B cell (primary cell): ENCODE data around the gene GPR160. TPM values are rescaled to one million over a fixed set of nuclear protein-coding genes. Genes with fewer than 3 reads are reported as not detected.

Experiments used
- ATAC-seq: fragments of 200-7000 bp; cut with Tn5 transposase; one replicate; pipeline ENCODE4 v1.10.0; 2021; ENCODE audit warnings: low read depth, mild to moderate bottlenecking, moderate number of reproducible peaks, moderate library complexity
- CTCF ChIA-PET: fragments of 350-600 bp; sonication (Branson Sonifier 250); formaldehyde crosslinking; loops from one replicate; lab custom pipeline; 2021; ENCODE audit warnings: antibody characterized with exemption, inconsistent platforms; lab: Charles Lee
- POLR2A ChIA-PET: fragments of 350-600 bp; sonication (Branson Sonifier 250); formaldehyde crosslinking; loops from one replicate; lab custom pipeline; 2021; ENCODE audit warnings: antibody characterized with exemption; lab: Charles Lee
- DNase-seq: peaks from one replicate; pipeline ENCODE4 v3.0.0; 2013
- H2AFZ ChIP-seq: 2 replicates; pipeline ENCODE4 v1.6.1; 2012; ENCODE audit warnings: mild to moderate bottlenecking, low read depth, low read length; ENCODE audit not compliant: insufficient read depth, poor library complexity, severe bottlenecking
- H3K27ac ChIP-seq, 2 donors: 1 replicate in 1 of 2; 2 replicates in 1 of 2; pipeline ENCODE4 v1.5.1; 2012 to 2013; ENCODE audit warnings: low read length in 2 of 2, mild to moderate bottlenecking in 2 of 2, moderate library complexity in 1 of 2
- H3K27me3 ChIP-seq, 4 experiments: fragments of 200-600 bp in 1 of 4; sonication (generic) in 1 of 4; replicated peaks in 1 of 4; 1 replicate in 2 of 4; 2 replicates in 2 of 4; pipeline versions ENCODE4 v1.6.1 to v1.7.0; 2013 to 2016; ENCODE audit warnings: low read length in 3 of 4, mild to moderate bottlenecking in 2 of 4, mixed read lengths in 1 of 4, moderate library complexity in 1 of 4; ENCODE audit not compliant: insufficient read depth in 4 of 4, control insufficient read depth in 3 of 4; ENCODE audit errors: control extremely low read depth in 1 of 4
- H3K36me3 ChIP-seq, 2 experiments: replicated peaks in 1 of 2; 1 replicate in 1 of 2; 2 replicates in 1 of 2; pipeline versions ENCODE4 v1.6.1 to v1.7.1; 2013; ENCODE audit warnings: low read length in 1 of 2; ENCODE audit not compliant: insufficient read depth in 2 of 2, control insufficient read depth in 1 of 2; ENCODE audit errors: control extremely low read depth in 1 of 2, extremely low read depth in 1 of 2
- H3K4me1 ChIP-seq, 2 donors: fragments of 200-600 bp in 1 of 2; sonication (generic) in 1 of 2; 1 replicate in 1 of 2; 2 replicates in 1 of 2; pipeline versions ENCODE4 v1.5.1 to v1.6.1; 2013 to 2017; ENCODE audit warnings: low read length in 2 of 2; ENCODE audit not compliant: control insufficient read depth in 2 of 2, insufficient read depth in 2 of 2
- H3K4me2 ChIP-seq: replicated peaks from 2 replicates; pipeline ENCODE3; 2012; ENCODE audit warnings: mild to moderate bottlenecking, low read depth, low read length; ENCODE audit not compliant: poor library complexity, severe bottlenecking
- H3K4me3 ChIP-seq, 5 experiments: fragments of 200-600 bp in 1 of 5; sonication (generic) in 1 of 5; 1 replicate in 3 of 5; 2 replicates in 2 of 5; pipeline versions ENCODE4 v1.5.1 to v1.7.0; 2011 to 2016; ENCODE audit warnings: low read length in 4 of 5, mild to moderate bottlenecking in 4 of 5, low read depth in 2 of 5, control low read depth in 1 of 5, moderate library complexity in 1 of 5; ENCODE audit not compliant: insufficient read depth in 1 of 5; ENCODE audit errors: control extremely low read depth in 1 of 5, extremely low read depth in 1 of 5
- H3K79me2 ChIP-seq: fragments of 200-600 bp; sonication (generic); one replicate; pipeline ENCODE4 v1.6.0; 2016; ENCODE audit warnings: low read length; ENCODE audit not compliant: control insufficient read depth, insufficient read depth
- H3K9ac ChIP-seq: fragments of 200-600 bp; sonication (generic); 2 replicates; pipeline ENCODE4 v1.6.1; 2017; ENCODE audit warnings: mild to moderate bottlenecking, low read length, moderate library complexity
- H3K9me3 ChIP-seq, 3 donors: one replicate each; pipeline versions ENCODE4 v1.6.1 to v1.7.1; 2013; ENCODE audit warnings: low read length in 2 of 3; ENCODE audit not compliant: control insufficient read depth in 2 of 3, insufficient read depth in 1 of 3; ENCODE audit errors: control extremely low read depth in 1 of 3
- H4K20me1 ChIP-seq: 2 replicates; pipeline ENCODE4 v1.6.0; 2012; ENCODE audit warnings: mild to moderate bottlenecking, low read length; ENCODE audit not compliant: insufficient read depth, control insufficient read depth, poor library complexity, severe bottlenecking
- H3K27ac Mint-ChIP-seq: one replicate; pipeline ENCODE4 v1.8.0; 2021; ENCODE audit warnings: mixed read lengths
- H3K27me3 Mint-ChIP-seq: one replicate; pipeline ENCODE4 v1.8.0; 2021; ENCODE audit warnings: mixed read lengths
- H3K4me1 Mint-ChIP-seq: one replicate; pipeline ENCODE4 v1.8.0; 2021; ENCODE audit warnings: mixed read lengths
- H3K4me3 Mint-ChIP-seq: one replicate; pipeline ENCODE4 v1.8.0; 2021; ENCODE audit warnings: mixed read lengths
- H3K9me3 Mint-ChIP-seq: one replicate; pipeline ENCODE4 v1.8.0; 2022; ENCODE audit warnings: mixed read lengths; ENCODE audit not compliant: insufficient read depth
- CTCF ChIP-seq: fragments of 200-600 bp; IDR thresholded peaks from one replicate; pipeline ENCODE4 v1.8.0; 2022; ENCODE audit warnings: antibody characterized with exemption, mild to moderate bottlenecking
- EZH2 ChIP-seq: IDR thresholded peaks from 2 replicates; pipeline ENCODE4 v1.6.1; 2012; ENCODE audit warnings: borderline replicate concordance, low read depth, mild to moderate bottlenecking, moderate library complexity, low read length; ENCODE audit not compliant: insufficient read depth, poor library complexity, severe bottlenecking
- WGBS: methylation state at CpG from one replicate; pipeline ENCODE4 v1.1.5; 2013; ENCODE audit warnings: missing lambda C conversion rate; ENCODE audit not compliant: insufficient coverage; 5-methylcytosine and 5-hydroxymethylcytosine counted together
- intact Hi-C: fragments of 100-400 bp; cut with micrococcal nuclease; formaldehyde crosslinking; loops from one replicate; pipeline ENCODE4 v1.10.0; 2022
- polyA plus RNA-seq: library from polyadenylated mRNA; depleted of rRNA; stranded (reverse); fragments of >200 nt; gene quantifications from 2 replicates; pipeline ENCODE4 v1.2.3, GENCODE V29; 2012
- total RNA-seq, 2 donors: library from RNA; stranded (reverse); fragments of 120-200 nt in 1 of 2; gene quantifications; 1 replicate in 1 of 2; 2 replicates in 1 of 2; pipeline versions ENCODE4 v1.2.3 to v1.2.4, GENCODE V29; 2013 to 2022

The GPR160 gene
- total and polyA plus RNA-seq, 2 donors (not counting 1 experiment from before 2014, with no cell fraction given), result 17.4 to 17.5 TPM

GRCh38 chr3:170080605-170081004, 42.8 kb downstream of the GPR160 start:
- POLR2A ChIA-PET, result no interaction called here
- no peak overlapping the region for H3K4me3 ChIP-seq
- no peak overlapping the region for H3K27ac ChIP-seq
- DNase-seq (no peak), ATAC-seq (no peak)
- H3K4me3 Mint-ChIP-seq, result no peak overlapping the region
- H3K9me3 ChIP-seq, result no peaks in the 10 kb centered on the region
- peaks cover 4 to 22% of the 10 kb centered on the region in 2 experiments for H3K36me3 ChIP-seq
- H2AFZ ChIP-seq, result no peak overlapping the region
- H3K9me3 Mint-ChIP-seq, result no peaks in the 10 kb centered on the region
- H3K27me3 Mint-ChIP-seq, result no peaks in the 10 kb centered on the region
- H4K20me1 ChIP-seq, result no peaks in the 10 kb centered on the region
- CTCF ChIA-PET, result no interaction called here
- TF ChIP-seq CTCF, result no peak
- no peak for TF ChIP-seq EZH2
- no peak overlapping the region for H3K27ac Mint-ChIP-seq
- peaks cover 0 to 3% of the 10 kb centered on the region in 2 donors for H3K4me1 ChIP-seq
- H3K79me2 ChIP-seq, result peaks cover 4% of the 10 kb centered on the region
- no peaks in the 10 kb centered on the region for H3K27me3 ChIP-seq
- no peak overlapping the region for H3K4me2 ChIP-seq
- intact Hi-C loops, result no loop called here
- no peak overlapping the region for H3K9ac ChIP-seq
- 96% methylated on average over 2 of the region's 4 CpGs for WGBS
- H3K4me1 Mint-ChIP-seq, result peaks cover 23% of the 10 kb centered on the region

DNA sequence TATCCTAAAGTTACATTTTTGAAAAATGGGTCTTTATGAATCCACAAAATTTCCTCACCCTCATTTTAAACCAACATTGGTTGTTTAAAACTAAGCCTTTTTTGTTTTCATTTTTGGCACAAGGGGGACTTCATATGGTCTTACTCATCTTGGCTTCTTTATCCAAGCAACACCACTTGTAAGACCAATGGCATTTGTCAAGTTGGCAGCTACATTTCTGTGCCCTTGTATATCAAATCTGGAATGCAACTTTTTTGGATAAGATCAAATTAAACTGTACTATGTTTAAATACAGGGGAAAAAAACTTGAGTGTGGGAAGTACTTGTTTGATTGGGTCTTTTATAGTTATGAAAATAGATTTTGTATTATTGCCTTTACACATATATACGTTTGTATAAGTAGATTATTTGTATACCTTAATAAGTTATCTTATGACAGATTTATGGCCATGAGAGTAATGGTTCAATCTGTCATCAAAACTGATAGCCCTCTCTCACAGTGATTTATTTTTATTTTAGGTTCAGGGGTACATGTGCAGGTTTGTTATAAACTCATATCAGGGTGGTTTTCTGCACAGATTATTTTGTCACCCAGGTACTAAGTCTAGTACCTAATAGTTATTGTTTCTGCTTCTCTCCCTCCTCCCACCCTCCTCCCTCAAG, 43.4 kb downstream of the GPR160 start:
- no peaks in the 10 kb centered on the region for H3K27me3 Mint-ChIP-seq
- H3K4me2 ChIP-seq, result no peak overlapping the region
- peaks cover 3% of the 10 kb centered on the region for H3K79me2 ChIP-seq
- H3K36me3 ChIP-seq, result peaks cover 2 to 28% of the 10 kb centered on the region in 2 experiments
- WGBS, result no CpG with 5 or more reads among the region's 1 CpG
- intact Hi-C loops, result no loop called here
- no peaks in the 10 kb centered on the region for H3K27me3 ChIP-seq
- no peaks in the 10 kb centered on the region for H4K20me1 ChIP-seq
- peaks cover 0 to 3% of the 10 kb centered on the region in 2 donors for H3K4me1 ChIP-seq
- H3K9me3 ChIP-seq, result no peaks in the 10 kb centered on the region
- CTCF ChIA-PET, result no interaction called here
- no peak overlapping the region for H3K27ac ChIP-seq
- no peak overlapping the region for H3K27ac Mint-ChIP-seq
- no peak overlapping the region for H3K4me3 Mint-ChIP-seq
- no peak overlapping the region for H3K4me3 ChIP-seq
- POLR2A ChIA-PET, result no interaction called here
- H2AFZ ChIP-seq, result no peak overlapping the region
- H3K9me3 Mint-ChIP-seq, result no peaks in the 10 kb centered on the region
- peaks cover 23% of the 10 kb centered on the region for H3K4me1 Mint-ChIP-seq
- ATAC-seq, result no peak
- TF ChIP-seq CTCF, result no peak
- TF ChIP-seq EZH2, result no peak
- no peak overlapping the region for H3K9ac ChIP-seq
- no peak for DNase-seq
